ENCODE measurements around the gene MSRB3. TPM values are rescaled to one million over a fixed set of nuclear protein-coding genes. Genes with fewer than 3 reads are reported as not detected.
A peak's percentile ranks its signal among the peaks of the same experiment; 100 is the strongest.

The MSRB3 gene
- 1.1 and 1.5 TPM in 2 replicates for total RNA-seq
- long read RNA-seq, partial matches to known transcripts: 0 of 1 reads
- long read RNA-seq, other reads (novel, unspliced or antisense): 0 of 1 reads

DNA sequence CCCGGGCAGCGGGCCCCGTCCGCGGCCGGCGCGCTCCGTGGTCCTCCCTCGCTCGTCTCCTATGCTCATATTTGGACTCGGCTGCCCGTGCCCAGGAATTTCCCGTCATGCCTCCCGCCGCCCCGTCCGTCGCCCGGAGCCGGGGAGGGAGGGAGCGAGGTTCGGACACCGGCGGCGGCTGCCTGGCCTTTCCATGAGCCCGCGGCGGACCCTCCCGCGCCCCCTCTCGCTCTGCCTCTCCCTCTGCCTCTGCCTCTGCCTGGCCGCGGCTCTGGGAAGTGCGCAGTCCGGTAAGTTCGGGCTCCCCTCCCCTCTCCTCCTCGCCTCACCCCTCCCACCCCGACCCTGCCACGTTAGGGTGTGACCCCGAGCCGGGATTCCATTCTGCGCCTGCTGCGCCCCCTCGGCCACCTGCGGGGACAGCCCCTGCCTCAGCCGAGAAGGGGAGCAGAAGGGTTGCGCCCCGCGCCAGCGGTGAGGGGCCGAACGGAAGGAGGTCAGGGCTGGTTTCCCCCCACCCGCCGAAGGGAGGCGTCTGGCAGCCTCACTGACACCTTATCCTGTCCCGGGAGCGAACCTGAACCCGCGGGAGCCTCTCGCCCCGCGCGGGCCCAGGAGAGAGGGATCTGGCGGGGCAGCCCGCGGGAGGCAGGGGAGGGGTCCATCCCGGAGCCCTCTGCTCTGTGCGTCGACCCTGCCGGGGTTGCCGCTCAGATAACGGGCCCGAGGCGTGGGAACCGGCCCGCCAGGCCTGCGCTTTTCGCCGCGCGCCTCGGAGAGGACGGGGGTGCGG, at the start of gene MSRB3:
MSRB3 (plus strand) TSS at position 108 of the 793 bp plus-strand sequence. CDS start 29,897 bp downstream, outside the sequence.
- Mint-ChIP-seq H3K27ac (no peak within 1 kb of the TSS), H3K9me3 (ENCODE audit: low read depth) (no peaks in the 10 kb centered on the region), H3K4me3 (ENCODE audit: low read depth) (peak within 1 kb of the TSS; percentile 69), H3K27me3 (peaks cover 56% of the 10 kb centered on the region), H3K4me1 (ENCODE audit: low read depth) (peaks cover 2% of the 10 kb centered on the region), H3K36me3 (ENCODE audit: insufficient read depth) (no peaks in the 10 kb centered on the region)
- peak; percentile 61 for DNase-seq (ENCODE audit: low spot score, unreplicated experiment)
- TF ChIP-seq, protein P1, sequence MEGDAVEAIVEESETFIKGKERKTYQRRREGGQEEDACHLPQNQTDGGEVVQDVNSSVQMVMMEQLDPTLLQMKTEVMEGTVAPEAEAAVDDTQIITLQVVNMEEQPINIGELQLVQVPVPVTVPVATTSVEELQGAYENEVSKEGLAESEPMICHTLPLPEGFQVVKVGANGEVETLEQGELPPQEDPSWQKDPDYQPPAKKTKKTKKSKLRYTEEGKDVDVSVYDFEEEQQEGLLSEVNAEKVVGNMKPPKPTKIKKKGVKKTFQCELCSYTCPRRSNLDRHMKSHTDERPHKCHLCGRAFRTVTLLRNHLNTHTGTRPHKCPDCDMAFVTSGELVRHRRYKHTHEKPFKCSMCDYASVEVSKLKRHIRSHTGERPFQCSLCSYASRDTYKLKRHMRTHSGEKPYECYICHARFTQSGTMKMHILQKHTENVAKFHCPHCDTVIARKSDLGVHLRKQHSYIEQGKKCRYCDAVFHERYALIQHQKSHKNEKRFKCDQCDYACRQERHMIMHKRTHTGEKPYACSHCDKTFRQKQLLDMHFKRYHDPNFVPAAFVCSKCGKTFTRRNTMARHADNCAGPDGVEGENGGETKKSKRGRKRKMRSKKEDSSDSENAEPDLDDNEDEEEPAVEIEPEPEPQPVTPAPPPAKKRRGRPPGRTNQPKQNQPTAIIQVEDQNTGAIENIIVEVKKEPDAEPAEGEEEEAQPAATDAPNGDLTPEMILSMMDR (IDR thresholded peaks at IDR 0.05; ENCODE audit: unreplicated experiment): peak; percentile 25

GRCh38 chr12:65229441-65229840, 49.0 kb upstream of the MSRB3 start:
- no peak for DNase-seq (ENCODE audit: low spot score, unreplicated experiment)
- no peak overlapping the region for H3K4me3 Mint-ChIP-seq (ENCODE audit: low read depth)
- peaks cover 32% of the 10 kb centered on the region for H3K9me3 Mint-ChIP-seq (ENCODE audit: low read depth)
- no peaks in the 10 kb centered on the region for H3K27me3 Mint-ChIP-seq
- H3K36me3 Mint-ChIP-seq (ENCODE audit: insufficient read depth): peaks cover 50% of the 10 kb centered on the region
- H3K4me1 Mint-ChIP-seq (ENCODE audit: low read depth): no peaks in the 10 kb centered on the region
- TF ChIP-seq, protein P1 (IDR thresholded peaks at IDR 0.05; ENCODE audit: unreplicated experiment): no peak
- no peak overlapping the region for H3K27ac Mint-ChIP-seq

GRCh38 chr12:65232476-65233077, 45.9 kb upstream of the MSRB3 start:
- Mint-ChIP-seq H3K27ac (no peak overlapping the region), H3K4me1 (ENCODE audit: low read depth) (no peaks in the 10 kb centered on the region), H3K4me3 (ENCODE audit: low read depth) (no peak overlapping the region), H3K9me3 (ENCODE audit: low read depth) (peaks cover 25% of the 10 kb centered on the region), H3K36me3 (ENCODE audit: insufficient read depth) (peaks cover 26% of the 10 kb centered on the region), H3K27me3 (no peaks in the 10 kb centered on the region)
- DNase-seq (ENCODE audit: low spot score, unreplicated experiment): no peak
- TF ChIP-seq, protein P1 (IDR thresholded peaks at IDR 0.05; ENCODE audit: unreplicated experiment): peak; percentile 59

GRCh38 chr12:65237153-65237552, 41.3 kb upstream of the MSRB3 start:
- no peak overlapping the region for H3K27ac Mint-ChIP-seq
- H3K4me3 Mint-ChIP-seq (ENCODE audit: low read depth): no peak overlapping the region

DNA sequence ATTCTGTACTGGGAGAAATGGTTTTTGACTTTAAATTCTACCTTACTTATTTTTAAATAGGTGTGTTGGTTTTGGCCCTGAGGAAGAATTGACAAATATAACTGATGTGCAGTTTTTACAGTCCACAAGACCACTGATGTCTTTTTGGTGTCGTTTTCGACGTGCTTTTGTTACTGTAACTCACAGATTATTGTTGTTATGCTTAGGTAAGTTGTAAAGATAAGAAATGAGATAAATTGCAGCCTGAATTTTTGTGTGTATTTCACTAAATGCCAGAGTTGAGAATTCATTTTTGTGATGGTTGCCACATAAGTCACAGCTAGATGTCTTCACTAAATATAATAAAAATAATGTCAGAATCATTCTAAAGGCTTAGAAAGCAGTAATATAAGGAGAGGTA, 39.9 kb upstream of the MSRB3 start:
- no peak overlapping the region for H3K27ac Mint-ChIP-seq
- H3K36me3 Mint-ChIP-seq (ENCODE audit: insufficient read depth): peaks cover 12% of the 10 kb centered on the region
- H3K9me3 Mint-ChIP-seq (ENCODE audit: low read depth): no peaks in the 10 kb centered on the region
- TF ChIP-seq, protein P1 (IDR thresholded peaks at IDR 0.05; ENCODE audit: unreplicated experiment): no peak
- H3K4me1 Mint-ChIP-seq (ENCODE audit: low read depth): no peaks in the 10 kb centered on the region
- no peaks in the 10 kb centered on the region for H3K27me3 Mint-ChIP-seq
- no peak for DNase-seq (ENCODE audit: low spot score, unreplicated experiment)
- no peak overlapping the region for H3K4me3 Mint-ChIP-seq (ENCODE audit: low read depth)

More at GRCh38 chr12:65237153-65237552, 41.3 kb upstream of the MSRB3 start:
- H3K27me3 Mint-ChIP-seq: no peaks in the 10 kb centered on the region
- H3K36me3 Mint-ChIP-seq (ENCODE audit: insufficient read depth): peaks cover 8% of the 10 kb centered on the region
- DNase-seq (ENCODE audit: low spot score, unreplicated experiment): no peak
- H3K4me1 Mint-ChIP-seq (ENCODE audit: low read depth): no peaks in the 10 kb centered on the region
- H3K9me3 Mint-ChIP-seq (ENCODE audit: low read depth): no peaks in the 10 kb centered on the region
- TF ChIP-seq, protein P1 (IDR thresholded peaks at IDR 0.05; ENCODE audit: unreplicated experiment): no peak
